Measurements from ENCODE around the gene MAP1A.

DNA sequence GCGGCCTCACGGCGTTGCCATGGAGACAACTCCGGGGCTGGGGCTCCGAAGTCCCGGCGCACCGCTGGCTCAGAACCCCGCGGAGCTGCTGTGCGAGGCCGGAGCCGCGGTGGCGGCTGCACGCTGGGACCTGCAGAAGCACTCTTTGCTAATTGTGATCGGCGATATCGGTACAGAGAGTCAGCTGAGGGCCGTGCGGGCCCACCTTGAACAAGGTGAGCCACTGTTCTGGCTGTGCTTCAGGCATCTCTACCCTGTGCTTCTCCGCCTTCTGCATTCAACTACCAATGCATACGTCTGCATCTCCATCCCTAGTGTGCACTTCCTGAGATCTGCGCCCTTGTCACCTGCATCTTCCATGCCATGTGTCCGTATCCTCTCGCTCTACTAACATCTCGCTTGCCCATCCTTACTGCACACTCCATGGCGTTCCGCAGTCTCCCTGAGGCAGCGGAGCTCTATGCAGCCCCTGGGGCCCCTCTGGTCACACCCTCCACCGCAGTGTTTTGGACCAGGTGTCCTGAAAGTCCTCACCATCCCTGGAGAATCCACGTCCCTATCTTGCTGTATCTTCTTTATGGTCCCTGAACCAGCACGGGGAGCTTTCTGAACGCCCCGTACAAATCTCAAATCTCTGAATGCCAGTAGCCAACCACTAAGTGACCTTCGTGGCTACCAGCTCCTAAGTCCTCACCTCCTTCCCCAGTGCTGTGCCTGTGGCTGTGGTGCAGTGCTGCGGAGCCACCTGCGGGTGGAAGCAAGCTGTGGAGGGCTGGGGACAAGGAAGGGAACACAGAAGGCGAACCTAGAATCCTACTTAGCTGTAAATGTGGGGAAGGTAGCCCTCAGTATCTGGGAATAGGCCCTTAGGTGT is 6.2 kb upstream of the MAP1A start:
- TF ChIP-seq POLR2A (IDR thresholded peaks at IDR 0.05) (no peak), CTCF (IDR thresholded peaks at IDR 0.05) (no peak)

Measured in lower leg skin (tissue), 3 donors.